ENCODE measurements around the gene MMP11.

DNA sequence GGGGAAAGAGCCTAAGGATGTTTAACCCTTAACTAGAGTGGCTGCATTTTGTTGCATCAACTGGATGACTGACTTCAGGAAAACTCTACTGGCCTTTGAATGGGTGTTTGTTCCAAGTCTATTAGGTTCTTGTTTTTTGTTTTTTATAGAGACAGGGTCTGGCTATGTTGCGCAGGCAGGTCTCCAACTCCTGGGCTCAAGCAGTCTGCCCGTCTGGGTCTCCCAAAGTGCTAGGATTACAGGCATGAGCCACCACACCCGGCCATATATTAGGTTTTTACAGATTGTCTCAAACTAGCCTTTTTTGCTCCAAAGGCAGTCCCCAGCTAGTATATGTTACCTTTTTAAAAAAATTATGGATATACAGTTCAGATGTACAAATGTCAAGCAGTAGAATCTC lies 15.3 kb downstream of the MMP11 start:
- no peak for TF ChIP-seq EP300 (IDR thresholded peaks at IDR 0.05)
- TF ChIP-seq, protein P1, sequence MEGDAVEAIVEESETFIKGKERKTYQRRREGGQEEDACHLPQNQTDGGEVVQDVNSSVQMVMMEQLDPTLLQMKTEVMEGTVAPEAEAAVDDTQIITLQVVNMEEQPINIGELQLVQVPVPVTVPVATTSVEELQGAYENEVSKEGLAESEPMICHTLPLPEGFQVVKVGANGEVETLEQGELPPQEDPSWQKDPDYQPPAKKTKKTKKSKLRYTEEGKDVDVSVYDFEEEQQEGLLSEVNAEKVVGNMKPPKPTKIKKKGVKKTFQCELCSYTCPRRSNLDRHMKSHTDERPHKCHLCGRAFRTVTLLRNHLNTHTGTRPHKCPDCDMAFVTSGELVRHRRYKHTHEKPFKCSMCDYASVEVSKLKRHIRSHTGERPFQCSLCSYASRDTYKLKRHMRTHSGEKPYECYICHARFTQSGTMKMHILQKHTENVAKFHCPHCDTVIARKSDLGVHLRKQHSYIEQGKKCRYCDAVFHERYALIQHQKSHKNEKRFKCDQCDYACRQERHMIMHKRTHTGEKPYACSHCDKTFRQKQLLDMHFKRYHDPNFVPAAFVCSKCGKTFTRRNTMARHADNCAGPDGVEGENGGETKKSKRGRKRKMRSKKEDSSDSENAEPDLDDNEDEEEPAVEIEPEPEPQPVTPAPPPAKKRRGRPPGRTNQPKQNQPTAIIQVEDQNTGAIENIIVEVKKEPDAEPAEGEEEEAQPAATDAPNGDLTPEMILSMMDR (IDR thresholded peaks at IDR 0.05) = no peak
